Activated CD4-positive, alpha-beta T cell treated with anti-CD3 and anti-CD28 coated beads, Interleukin-10, Interleukin-2, amounts not matched to agents 100 ng/mL and 50 ng/mL, durations not matched to agents 16 hours and 8 hours (primary cell): ENCODE results near the gene RPRD1B.

Experiments
- DNase-seq: peaks from one replicate; pipeline ENCODE4 v3.0.0-alpha.2; 2020

RPRD1B gene

GRCh38 chr20:38125157-38126056, 91.9 kb downstream of the RPRD1B start:
- no peak for DNase-seq

DNA sequence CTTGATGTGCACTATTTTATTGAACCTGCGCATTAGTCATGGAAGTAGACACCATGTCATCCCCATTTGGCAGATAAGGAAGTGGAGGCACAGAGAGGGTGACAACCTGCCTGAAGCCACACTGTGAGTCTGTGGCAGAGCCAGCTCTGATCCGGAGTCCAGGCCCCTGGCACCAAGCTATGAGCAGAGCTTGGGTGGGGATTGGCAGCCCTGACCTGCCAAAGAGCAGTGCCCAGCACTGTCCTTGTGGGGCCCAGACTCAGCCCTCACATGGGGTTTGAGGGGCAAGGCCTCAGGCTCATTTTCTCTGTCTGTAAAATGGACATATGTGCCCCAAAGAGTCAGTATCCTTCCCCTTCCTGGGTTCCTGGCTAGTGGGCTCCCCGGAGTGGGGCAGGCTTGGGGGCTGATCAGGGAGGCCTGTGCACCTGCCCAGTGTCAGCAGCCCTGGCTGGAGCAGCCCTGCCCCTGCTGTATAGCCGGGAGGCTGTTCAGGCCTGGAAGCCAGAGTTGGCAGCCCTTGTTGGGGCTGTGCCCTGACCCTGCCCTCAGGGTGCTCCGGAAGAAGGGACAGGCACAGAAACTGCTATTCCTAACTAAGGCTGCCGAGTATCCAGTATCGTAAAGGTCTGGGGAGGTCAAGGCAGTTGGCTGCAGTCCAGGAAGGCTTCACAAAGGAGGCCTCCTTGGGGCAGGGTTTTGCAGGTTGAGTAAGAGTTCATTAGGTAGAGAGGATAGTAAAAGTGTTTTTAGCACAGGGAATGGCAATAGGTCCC, 92.8 kb downstream of the RPRD1B start:
- no peak for DNase-seq

GRCh38 chr20:38126932-38127621, 93.5 kb downstream of the RPRD1B start:
- DNase-seq: no peak

- no peak for DNase-seq
Observed at GRCh38 chr20:38127920-38128528, 94.5 kb downstream of the RPRD1B start.

DNA sequence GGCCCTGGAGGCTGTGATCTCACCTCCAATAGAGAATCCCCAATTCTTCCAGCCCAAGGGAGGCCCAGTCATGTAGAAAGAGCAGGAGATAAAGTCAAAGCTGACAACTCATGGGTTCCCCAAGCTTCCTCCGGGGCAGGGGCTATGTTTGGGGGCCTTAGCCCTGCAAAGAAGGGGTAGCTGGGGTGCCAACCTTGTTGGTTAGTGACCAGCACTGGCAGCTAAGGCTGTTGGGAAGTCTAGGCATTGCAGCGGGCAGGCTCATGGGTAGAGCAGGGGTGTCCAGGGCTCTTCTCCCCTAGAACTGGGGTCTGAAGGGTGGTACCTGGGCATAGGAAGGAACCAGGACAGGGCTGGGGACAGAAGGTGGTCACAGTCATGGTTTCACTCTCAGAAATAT, 95.1 kb downstream of the RPRD1B start:
- DNase-seq: no peak

GRCh38 chr20:38129248-38129865, 95.8 kb downstream of the RPRD1B start:
- no peak for DNase-seq

GRCh38 chr20:38129893-38130609, 96.5 kb downstream of the RPRD1B start:
- no peak for DNase-seq

DNA sequence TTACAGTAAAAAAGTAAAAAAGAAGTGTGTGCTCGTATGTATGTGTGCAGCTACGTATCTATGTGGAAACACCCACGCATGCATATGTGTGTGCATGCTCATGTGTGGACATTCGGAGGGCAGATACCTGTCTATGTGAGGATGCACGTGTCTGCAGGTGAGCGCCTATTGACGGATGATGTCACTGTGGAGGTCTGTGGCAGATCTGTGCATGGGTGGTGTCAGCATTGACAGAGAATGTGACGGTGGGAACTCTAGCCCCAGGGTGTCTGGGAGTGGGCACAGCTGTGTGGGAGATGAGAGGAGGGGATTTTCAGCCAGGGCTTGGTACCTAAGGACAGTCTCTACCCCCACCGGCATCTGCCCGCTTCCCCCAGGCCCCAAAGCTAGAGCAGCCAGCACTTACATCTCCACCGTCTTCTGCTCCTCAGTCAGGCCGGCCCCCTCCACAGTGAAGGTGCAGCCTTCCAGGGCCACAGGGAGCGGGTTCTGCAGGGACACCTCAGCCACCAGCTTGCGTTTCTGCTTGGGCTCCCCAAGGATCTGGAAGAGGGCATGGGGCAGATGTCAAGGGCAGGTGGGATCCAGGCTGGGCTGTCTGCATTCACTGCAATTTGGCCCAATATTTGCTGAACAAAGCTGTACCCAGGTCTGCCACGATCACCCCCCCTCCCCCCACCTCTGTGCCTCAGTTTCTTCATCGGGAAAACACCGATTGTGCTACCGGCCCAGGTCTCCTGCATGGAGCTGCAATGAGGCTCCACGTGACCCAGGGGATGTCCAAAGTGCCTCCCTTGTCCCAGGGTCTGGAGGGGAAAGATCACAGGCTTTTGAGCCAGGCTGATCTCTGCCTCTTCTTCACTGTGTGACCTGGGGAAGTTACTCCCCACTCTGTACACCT, 97.4 kb downstream of the RPRD1B start:
- no peak for DNase-seq

DNA sequence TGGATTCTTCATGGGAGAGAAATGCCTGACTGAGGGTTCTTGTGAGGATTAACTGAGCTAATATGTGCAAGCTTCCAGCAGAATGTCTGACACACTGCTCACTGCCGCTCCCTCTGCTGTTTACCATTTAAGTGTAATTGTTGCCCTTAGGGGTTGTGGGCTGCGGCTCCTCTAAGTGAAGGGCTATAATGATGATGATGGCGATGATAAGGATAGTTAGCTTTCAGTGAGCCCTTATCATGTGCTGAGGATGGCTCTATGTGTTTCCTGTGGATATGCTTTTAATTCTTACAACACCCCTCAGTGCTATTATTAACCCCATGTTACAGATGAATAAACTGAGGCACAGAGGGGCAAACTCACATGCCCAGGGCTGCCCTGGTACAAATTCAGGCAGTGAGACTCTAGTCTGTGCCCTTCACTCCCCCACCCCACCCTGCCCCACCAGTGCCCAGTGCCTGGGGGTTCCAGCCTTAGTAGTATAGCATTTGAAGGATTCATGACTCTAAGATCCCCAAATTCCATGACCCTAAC, 98.1 kb downstream of the RPRD1B start:
- DNase-seq: no peak

GRCh38 chr20:38132156-38132909, 98.8 kb downstream of the RPRD1B start:
- no peak for DNase-seq

DNA sequence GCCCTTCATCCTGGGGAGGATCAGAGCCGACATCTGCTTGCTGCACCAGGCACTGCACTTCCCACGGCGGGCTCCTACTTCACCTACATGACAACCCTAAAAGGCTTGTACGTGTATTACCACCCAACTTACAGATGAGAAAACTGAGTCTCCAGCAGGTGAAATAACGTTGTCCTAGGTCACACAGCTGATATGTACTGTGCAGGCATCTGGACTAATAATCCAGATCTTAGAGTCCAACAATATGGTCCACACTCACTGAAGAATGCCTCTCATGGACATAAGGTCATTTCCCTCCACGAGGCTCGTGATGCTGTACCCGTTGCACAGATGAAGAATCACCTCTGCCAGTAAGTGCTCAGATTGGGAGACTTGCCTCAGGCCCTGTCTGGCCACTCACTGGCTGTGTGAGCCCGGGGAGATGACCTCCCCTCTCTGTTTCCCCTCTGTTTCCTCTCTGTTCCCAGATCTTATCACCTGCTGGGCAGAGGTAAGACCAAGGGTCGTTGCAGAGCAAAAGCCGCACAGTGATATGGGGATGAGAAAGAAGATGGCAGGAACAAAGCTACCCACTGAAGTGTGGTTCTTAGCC, 99.5 kb downstream of the RPRD1B start:
- DNase-seq: no peak

DNA sequence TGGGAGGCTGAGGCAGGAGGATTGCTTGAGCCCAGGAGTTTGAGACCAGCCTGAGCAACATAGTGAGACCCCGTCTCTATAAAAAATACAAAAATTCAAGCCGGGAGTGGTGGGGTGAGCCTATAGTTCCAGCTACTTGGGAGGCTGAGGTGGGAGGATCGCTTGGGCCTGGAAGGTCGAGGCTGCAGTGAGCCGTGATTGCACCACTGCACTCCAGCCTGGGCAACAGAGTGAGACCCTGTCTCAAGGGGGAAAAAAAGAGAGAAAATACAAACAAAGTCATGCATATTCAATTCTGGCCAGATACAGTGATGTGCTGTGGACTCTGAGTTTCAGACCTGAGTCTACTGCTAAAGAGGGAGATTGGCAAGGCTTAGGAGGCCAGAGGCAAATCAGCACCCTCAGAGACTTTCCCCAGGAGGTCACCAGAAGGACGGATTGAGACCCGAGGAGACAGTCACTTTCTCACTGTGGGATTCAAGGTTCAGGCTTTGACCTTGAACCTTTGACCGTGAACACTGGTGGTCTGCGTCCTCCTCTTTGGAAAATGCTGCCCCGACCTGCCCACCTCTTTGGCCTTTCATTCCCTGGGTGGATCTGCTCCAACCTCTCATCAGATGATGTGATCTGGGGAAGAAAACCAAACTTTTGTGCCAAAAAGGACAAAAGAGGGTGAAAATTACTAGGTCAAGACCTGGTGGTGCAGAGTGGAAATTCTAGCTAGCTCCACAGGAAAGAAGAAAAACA, 100.3 kb downstream of the RPRD1B start:
- DNase-seq: no peak

GRCh38 chr20:38134427-38135270, 101.1 kb downstream of the RPRD1B start:
- DNase-seq: peak; percentile 5

DNA sequence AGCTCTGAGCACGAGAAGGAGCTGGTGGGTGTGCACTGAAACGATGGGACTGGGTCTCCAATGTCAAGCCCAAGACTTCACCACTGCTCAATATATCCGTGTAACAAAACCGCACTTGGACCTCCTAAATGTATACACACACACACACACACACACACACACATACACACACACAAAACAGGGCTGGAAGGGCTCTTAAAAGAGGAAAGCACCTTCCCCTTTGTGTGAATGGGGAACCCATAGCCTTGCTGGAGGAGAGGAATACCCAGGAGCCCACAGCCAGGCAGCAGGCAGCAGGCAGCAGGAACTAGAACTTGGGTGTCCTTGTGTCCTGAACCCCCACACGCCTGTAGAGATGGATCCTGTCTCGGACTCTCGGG, 101.7 kb downstream of the RPRD1B start:
- no peak for DNase-seq

- no peak for DNase-seq
Observed at GRCh38 chr20:38135651-38136420, 102.3 kb downstream of the RPRD1B start.

DNA sequence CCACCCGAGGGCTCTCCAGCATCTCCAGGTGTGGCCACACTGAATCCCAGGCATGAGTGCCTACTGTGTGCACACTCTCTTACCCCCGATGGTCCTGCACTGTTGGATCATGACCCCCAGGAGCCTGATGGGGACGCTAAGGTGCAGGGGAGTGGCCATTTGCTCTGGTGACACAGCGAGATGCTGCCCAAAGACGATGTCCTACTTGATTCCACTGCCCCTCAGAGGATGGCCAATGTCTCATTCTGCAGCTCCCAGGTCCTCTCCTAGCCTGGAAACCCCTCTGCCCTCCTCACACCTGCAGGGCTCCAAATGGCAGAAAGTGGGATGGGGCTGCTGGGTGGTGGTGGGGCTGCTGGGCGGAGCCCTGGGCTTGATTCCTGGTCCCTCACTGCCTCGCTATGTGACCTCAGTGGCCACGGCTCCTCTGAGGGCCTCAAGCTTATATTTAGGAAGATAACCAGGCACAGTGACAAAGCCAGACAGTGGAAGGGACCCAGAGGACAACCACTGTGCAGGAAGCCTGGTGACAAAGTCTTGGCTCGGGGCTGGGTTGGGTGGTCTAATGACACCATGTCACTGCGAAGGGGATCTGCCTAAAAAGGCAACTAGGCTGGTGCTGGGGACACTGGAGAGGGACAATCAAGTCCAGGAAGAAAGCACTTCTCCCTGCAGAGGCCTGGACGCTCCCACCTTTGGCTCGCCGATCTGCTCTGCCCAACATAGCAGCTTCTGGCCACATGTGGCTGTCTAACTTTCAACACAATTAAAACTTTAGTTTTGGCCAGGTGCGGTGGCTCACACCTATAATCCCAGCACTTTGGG, 103.1 kb downstream of the RPRD1B start:
- no peak for DNase-seq
